IMR-90 (cell line): ENCODE data around the gene LAMA4. TPM values are rescaled to one million over a fixed set of nuclear protein-coding genes. Genes with fewer than 3 reads are reported as not detected.
A peak's percentile ranks its signal among the peaks of the same experiment; 100 is the strongest.

Experiments used
- ATAC-seq: fragments of 200-7000 bp; cut with Tn5 transposase; 2 replicates; pipeline ENCODE4 v1.9.1; 2020; ENCODE audit warnings: low read depth, mild to moderate bottlenecking, moderate library complexity
- BruUV-seq: library from RNA; stranded (reverse); fragments of 400-500 nt; replicated peaks from 2 replicates; lab custom pipeline; 2021; lab: Mats Ljungman, UMichigan
- CTCF ChIA-PET: fragments of 300-600 bp; formaldehyde crosslinking; extraction: SDS; loops from one replicate; lab custom pipeline; 2021; ENCODE audit warnings: antibody characterized with exemption; lab: Yijun Ruan, JAX
- POLR2A ChIA-PET: fragments of 300-600 bp; sonication (Branson Sonifier 250); formaldehyde crosslinking; loops from one replicate; lab custom pipeline; 2022; ENCODE audit warnings: antibody characterized with exemption; ENCODE audit not compliant: unreplicated experiment; lab: Charles Lee
- DNase-seq: peaks from one replicate; pipeline ENCODE4 v3.0.0; 2013
- H2AFZ ChIP-seq: replicated peaks from 2 replicates; pipeline ENCODE3; 2013; ENCODE audit warnings: low read length, mild to moderate bottlenecking; ENCODE audit not compliant: poor library complexity
- H2AK5ac ChIP-seq: 2 replicates; pipeline ENCODE4 v1.6.1; 2013; ENCODE audit warnings: low read depth, low read length, inconsistent platforms
- H2AK9ac ChIP-seq: replicated peaks from 2 replicates; pipeline ENCODE3; 2013; ENCODE audit warnings: mild to moderate bottlenecking, low read depth, low read length, moderate library complexity; ENCODE audit not compliant: poor library complexity
- H2BK120ac ChIP-seq: 2 replicates; pipeline ENCODE4 v1.6.1; 2013; ENCODE audit warnings: low read depth, low read length, inconsistent platforms
- H2BK15ac ChIP-seq: 3 replicates; pipeline ENCODE4 v1.6.1; 2013; ENCODE audit warnings: low read depth, low read length, inconsistent platforms
- H2BK20ac ChIP-seq: 2 replicates; pipeline ENCODE4 v1.6.1; 2013; ENCODE audit warnings: low read depth, mild to moderate bottlenecking, inconsistent platforms, low read length, moderate library complexity
- H2BK5ac ChIP-seq: 2 replicates; pipeline ENCODE4 v1.6.1; 2013; ENCODE audit warnings: mild to moderate bottlenecking, low read depth, low read length, inconsistent platforms; ENCODE audit not compliant: poor library complexity, severe bottlenecking
- H3K14ac ChIP-seq: replicated peaks from 2 replicates; pipeline ENCODE4 v1.6.1; 2013; ENCODE audit warnings: low read depth, low read length, inconsistent platforms
- H3K18ac ChIP-seq: 2 replicates; pipeline ENCODE4 v1.6.1; 2013; ENCODE audit warnings: low read depth, low read length, control low read depth
- H3K23ac ChIP-seq: 2 replicates; pipeline ENCODE4 v1.6.1; 2013; ENCODE audit warnings: low read depth, low read length, inconsistent platforms
- H3K27ac ChIP-seq: 2 replicates; pipeline ENCODE4 v1.5.1; 2013; ENCODE audit warnings: mild to moderate bottlenecking, control low read depth, low read length; ENCODE audit not compliant: insufficient read depth
- H3K27me3 ChIP-seq: 2 replicates; pipeline ENCODE4 v1.6.1; 2013; ENCODE audit warnings: low read length; ENCODE audit not compliant: control insufficient read depth, insufficient read depth
- H3K36me3 ChIP-seq: 2 replicates; pipeline ENCODE4 v1.6.1; 2013; ENCODE audit warnings: low read length, mixed read lengths; ENCODE audit not compliant: control insufficient read depth, insufficient read depth
- H3K4ac ChIP-seq: 2 replicates; pipeline ENCODE4 v1.6.1; 2013; ENCODE audit warnings: low read depth, low read length, inconsistent platforms
- H3K4me1 ChIP-seq: 2 replicates; pipeline ENCODE4 v1.6.1; 2013; ENCODE audit warnings: low read length, mixed read lengths; ENCODE audit not compliant: control insufficient read depth, insufficient read depth
- H3K4me2 ChIP-seq: 2 replicates; pipeline ENCODE4 v1.6.1; 2013; ENCODE audit warnings: low read depth, mild to moderate bottlenecking, control low read depth, low read length, moderate library complexity
- H3K4me3 ChIP-seq: 2 replicates; pipeline ENCODE4 v1.5.1; 2013; ENCODE audit warnings: low read depth, mild to moderate bottlenecking, control low read depth, low read length, moderate library complexity; ENCODE audit not compliant: insufficient read depth
- H3K56ac ChIP-seq: 2 replicates; pipeline ENCODE4 v1.6.1; 2013; ENCODE audit warnings: low read length, inconsistent platforms; ENCODE audit not compliant: insufficient read depth; ENCODE audit errors: extremely low read depth
- H3K79me1 ChIP-seq, 2 experiments: 2 replicates each; pipeline ENCODE4 v1.6.1; 2013; ENCODE audit warnings: low read length in 2 of 2, inconsistent platforms in 1 of 2, low read depth in 1 of 2
- H3K9ac ChIP-seq: 2 replicates; pipeline ENCODE4 v1.6.1; 2013; ENCODE audit warnings: low read depth, low read length, control low read depth
- H3K9me1 ChIP-seq: 2 replicates; pipeline ENCODE4 v1.6.1; 2013; ENCODE audit warnings: low read length, inconsistent platforms; ENCODE audit not compliant: insufficient read depth
- H3K9me3 ChIP-seq: 2 replicates; pipeline ENCODE4 v1.6.1; 2013; ENCODE audit warnings: low read length; ENCODE audit not compliant: control insufficient read depth, insufficient read depth
- H4K20me1 ChIP-seq: 2 replicates; pipeline ENCODE4 v1.6.1; 2013; ENCODE audit warnings: low read length, inconsistent platforms; ENCODE audit not compliant: insufficient read depth
- H4K5ac ChIP-seq: 2 replicates; pipeline ENCODE4 v1.6.1; 2013; ENCODE audit warnings: mild to moderate bottlenecking, low read depth, low read length, control low read depth
- H4K8ac ChIP-seq, 2 experiments: 2 replicates each; pipeline ENCODE4 v1.6.1; 2013; ENCODE audit warnings: low read depth in 2 of 2, low read length in 2 of 2, control low read depth in 1 of 2, inconsistent platforms in 1 of 2
- H4K91ac ChIP-seq: 2 replicates; pipeline ENCODE4 v1.6.1; 2013; ENCODE audit warnings: low read depth, low read length, inconsistent platforms; ENCODE audit not compliant: insufficient read depth
- MAFK ChIP-seq: IDR thresholded peaks from 2 replicates; pipeline ENCODE4 v1.6.1; 2012; ENCODE audit warnings: low read depth, low read length, improper control_type of control experiment
- RAD21 ChIP-seq: IDR thresholded peaks from 2 replicates; pipeline ENCODE4 v1.6.1; 2012; ENCODE audit warnings: low read length, improper control_type of control experiment
- WGBS, 2 experiments: methylation state at CpG; one replicate each; pipeline versions ENCODE4 v1.1.5 to v1.1.7; 2013; ENCODE audit warnings: missing lambda C conversion rate in 2 of 2; ENCODE audit not compliant: insufficient read length in 1 of 2; ENCODE audit errors: extremely low coverage in 2 of 2; 5-methylcytosine and 5-hydroxymethylcytosine counted together
- dilution Hi-C: fragments of 300-500 bp; cut with HindIII; formaldehyde crosslinking; loops from one replicate; pipeline ENCODE4 v1.14.3; 2018; ENCODE audit warnings: low sequenced_read_pairs; ENCODE audit not compliant: unreplicated experiment
- in situ Hi-C: fragments of 300-500 bp; cut with MboI; formaldehyde crosslinking; loops from 3 replicates; pipeline ENCODE4 v1.14.3; 2019; ENCODE audit warnings: low sequenced_read_pairs, inconsistent platforms, mixed read lengths
- intact Hi-C: fragments of 100-400 bp; cut with micrococcal nuclease; formaldehyde crosslinking; loops from 2 replicates; pipeline ENCODE4 v1.10.0; 2022
- polyA plus RNA-seq, 3 experiments: library from polyadenylated mRNA; depleted of rRNA; stranded (reverse); fragments of >200 nt; gene quantifications; 2 replicates each; pipeline ENCODE4 v1.2.3, GENCODE V29; 2012; ENCODE audit warnings: low replicate concordance in 1 of 3
- total RNA-seq: library from RNA; depleted of rRNA; stranded (reverse); fragments of >200 nt; gene quantifications from 2 replicates; pipeline ENCODE4 v1.2.3, GENCODE V29; 2012
- TF ChIP-seq, protein P1 (sequence below): conservative IDR thresholded peaks from 2 replicates; pipeline ENCODE4 v1.5.1; 2012; ENCODE audit warnings: mild to moderate bottlenecking, low read depth, low read length, improper control_type of control experiment

The LAMA4 gene
- total and polyA plus RNA-seq, 2 of the 4 experiments (the other 2 are of a cell fraction): 33.9 to 35.8 TPM

DNA sequence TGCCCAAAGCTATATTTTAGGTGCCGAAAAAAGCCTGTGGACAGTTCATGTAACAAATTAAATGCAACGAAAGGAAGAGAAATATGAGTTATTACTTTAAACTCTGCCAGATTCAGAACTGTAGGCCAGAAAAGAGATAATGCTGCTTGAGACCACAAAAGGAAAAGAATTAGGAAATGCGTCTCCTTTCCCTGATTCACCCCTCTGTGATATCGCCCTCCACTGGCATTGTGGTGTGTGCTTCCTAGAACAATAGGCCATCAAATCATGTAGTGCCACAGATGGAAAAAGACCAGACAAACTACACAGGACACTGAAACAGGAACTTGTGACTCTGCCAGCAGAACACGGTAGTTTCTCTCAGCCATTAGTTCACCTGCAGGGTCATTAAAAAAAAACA, 14.7 kb upstream of the LAMA4 start:
- Histone ChIP-seq H3K4me3 (no peak overlapping the region), H3K79me1 (no peaks in the 10 kb centered on the region), H2BK120ac (no peak overlapping the region), H4K8ac (no peak overlapping the region), H3K9me3 (no peaks in the 10 kb centered on the region), H3K4me1 (no peaks in the 10 kb centered on the region; the same call in 1 of the 2 replicates), H2AFZ (no peak overlapping the region), H4K20me1 (no peaks in the 10 kb centered on the region), H3K36me3 (no peaks in the 10 kb centered on the region), H3K27ac (no peak overlapping the region), H3K27me3 (no peaks in the 10 kb centered on the region), H2BK15ac (no peak overlapping the region), H3K4me2 (no peak overlapping the region), H3K9ac (no peak overlapping the region), H3K14ac (no peak overlapping the region), H3K4ac (no peak overlapping the region), H2AK5ac (no peak overlapping the region), H4K91ac (no peak overlapping the region), H2BK20ac (no peak overlapping the region), H3K56ac (no peak overlapping the region), H3K23ac (no peak overlapping the region), H3K18ac (no peak overlapping the region), H4K5ac (no peak overlapping the region), H2BK5ac (no peak overlapping the region), H3K9me1 (no peaks in the 10 kb centered on the region), H2AK9ac (no peak overlapping the region)
- peak; percentile 31 for DNase-seq
- dilution Hi-C loops (no loop called here), intact Hi-C loops (no loop called here), in situ Hi-C loops (no loop called here)
- 90% methylated on average over 2 of the region's 5 CpGs; no CpG with 5 or more reads in 1 of the 2 experiments for WGBS, 2 experiments
- ChIA-PET CTCF (interaction anchor here (1.4 to 1.5 kb wide), 2 partner anchors 10 to 20 kb away, joined by 3 to 7 read pairs; no protein-coding TSS in a partner anchor), POLR2A (no interaction called here)
- TF ChIP-seq RAD21: peak; percentile 14; the same call in 1 of the 2 replicates
- TF ChIP-seq, protein P1, sequence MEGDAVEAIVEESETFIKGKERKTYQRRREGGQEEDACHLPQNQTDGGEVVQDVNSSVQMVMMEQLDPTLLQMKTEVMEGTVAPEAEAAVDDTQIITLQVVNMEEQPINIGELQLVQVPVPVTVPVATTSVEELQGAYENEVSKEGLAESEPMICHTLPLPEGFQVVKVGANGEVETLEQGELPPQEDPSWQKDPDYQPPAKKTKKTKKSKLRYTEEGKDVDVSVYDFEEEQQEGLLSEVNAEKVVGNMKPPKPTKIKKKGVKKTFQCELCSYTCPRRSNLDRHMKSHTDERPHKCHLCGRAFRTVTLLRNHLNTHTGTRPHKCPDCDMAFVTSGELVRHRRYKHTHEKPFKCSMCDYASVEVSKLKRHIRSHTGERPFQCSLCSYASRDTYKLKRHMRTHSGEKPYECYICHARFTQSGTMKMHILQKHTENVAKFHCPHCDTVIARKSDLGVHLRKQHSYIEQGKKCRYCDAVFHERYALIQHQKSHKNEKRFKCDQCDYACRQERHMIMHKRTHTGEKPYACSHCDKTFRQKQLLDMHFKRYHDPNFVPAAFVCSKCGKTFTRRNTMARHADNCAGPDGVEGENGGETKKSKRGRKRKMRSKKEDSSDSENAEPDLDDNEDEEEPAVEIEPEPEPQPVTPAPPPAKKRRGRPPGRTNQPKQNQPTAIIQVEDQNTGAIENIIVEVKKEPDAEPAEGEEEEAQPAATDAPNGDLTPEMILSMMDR: 0 out of 2 replicates have a peak, but pooled peaks have one; percentile 27
- TF ChIP-seq MAFK: no peak
- no peak for ATAC-seq
- BruUV-seq: no TSS peak
